Liver (tissue), 9 donors: Measurements from ENCODE around the gene HOMER1. TPM values are rescaled to one million over a fixed set of nuclear protein-coding genes. Genes with fewer than 3 reads are reported as not detected.

Experiments used
- DNase-seq: peaks from one replicate; pipeline ENCODE4 v3.0.0-alpha.2; 2017; ENCODE audit warnings: low spot score
- H3K27ac ChIP-seq, 2 donors: one replicate each; pipeline ENCODE4 v1.7.0; 2013; ENCODE audit warnings: inconsistent platforms in 2 of 2, low read length in 2 of 2, control low read depth in 1 of 2, low read depth in 1 of 2, mild to moderate bottlenecking in 1 of 2
- H3K27me3 ChIP-seq, 4 donors: one replicate each; pipeline versions ENCODE4 v1.6.1 to v1.7.0; 2013; ENCODE audit warnings: low read length in 3 of 4, inconsistent platforms in 1 of 4, mild to moderate bottlenecking in 1 of 4, moderate library complexity in 1 of 4; ENCODE audit not compliant: control insufficient read depth in 4 of 4, insufficient read depth in 4 of 4
- H3K36me3 ChIP-seq, 4 donors: one replicate each; pipeline versions ENCODE4 v1.6.1 to v1.7.0; 2013; ENCODE audit warnings: low read length in 3 of 4, mild to moderate bottlenecking in 3 of 4, low read depth in 1 of 4, moderate library complexity in 1 of 4; ENCODE audit not compliant: control insufficient read depth in 4 of 4, insufficient read depth in 3 of 4
- H3K4me1 ChIP-seq, 4 donors: one replicate each; pipeline versions ENCODE4 v1.6.1 to v1.7.0; 2013; ENCODE audit warnings: low read length in 3 of 4, mild to moderate bottlenecking in 3 of 4, moderate library complexity in 1 of 4; ENCODE audit not compliant: control insufficient read depth in 4 of 4, insufficient read depth in 4 of 4
- H3K4me3 ChIP-seq, 3 donors: one replicate each; pipeline versions ENCODE4 v1.6.1 to v1.7.0; 2013; ENCODE audit warnings: low read length in 3 of 3, control low read depth in 1 of 3, low read depth in 1 of 3, mild to moderate bottlenecking in 1 of 3
- H3K9ac ChIP-seq, 2 donors: one replicate each; pipeline ENCODE4 v1.7.0; 2013; ENCODE audit warnings: low read length in 2 of 2, mild to moderate bottlenecking in 2 of 2, moderate library complexity in 2 of 2, control low read depth in 1 of 2, low read depth in 1 of 2
- H3K9me3 ChIP-seq, 4 donors: one replicate each; pipeline versions ENCODE4 v1.6.1 to v1.7.0; 2013; ENCODE audit warnings: low read length in 3 of 4; ENCODE audit not compliant: control insufficient read depth in 4 of 4
- ATF3 ChIP-seq: IDR thresholded peaks from 2 replicates; pipeline ENCODE4 v1.6.1; 2016; ENCODE audit warnings: antibody characterized with exemption
- EGR1 ChIP-seq, 2 donors: IDR thresholded peaks; 2 replicates each; pipeline ENCODE4 v1.6.1; 2016 to 2018; ENCODE audit warnings: antibody characterized with exemption in 2 of 2, low read depth in 2 of 2
- FOXA1 ChIP-seq: IDR thresholded peaks from 2 replicates; pipeline ENCODE4 v1.6.1; 2016; ENCODE audit warnings: antibody characterized with exemption
- FOXA2 ChIP-seq: IDR thresholded peaks from 2 replicates; pipeline ENCODE4 v1.6.1; 2016; ENCODE audit warnings: antibody characterized with exemption
- GABPA ChIP-seq, 2 donors: IDR thresholded peaks in 1 of 2; conservative IDR thresholded peaks in 1 of 2; 2 replicates each; pipeline ENCODE4 v1.6.1; 2016; ENCODE audit warnings: antibody characterized with exemption in 2 of 2, mild to moderate bottlenecking in 1 of 2, moderate library complexity in 1 of 2
- HNF4A ChIP-seq, 2 donors: conservative IDR thresholded peaks; 2 replicates each; pipeline ENCODE4 v1.6.1; 2016; ENCODE audit warnings: antibody characterized with exemption in 2 of 2, mild to moderate bottlenecking in 2 of 2
- HNF4G ChIP-seq: IDR thresholded peaks from 2 replicates; pipeline ENCODE4 v1.6.1; 2016; ENCODE audit warnings: antibody characterized with exemption
- JUND ChIP-seq, 2 donors: IDR thresholded peaks; 2 replicates each; pipeline ENCODE4 v1.6.1; 2016; ENCODE audit warnings: antibody characterized with exemption in 2 of 2
- MAX ChIP-seq: IDR thresholded peaks from 2 replicates; pipeline ENCODE4 v1.6.1; 2016; ENCODE audit warnings: antibody characterized with exemption
- NR2F2 ChIP-seq: IDR thresholded peaks from 2 replicates; pipeline ENCODE4 v1.6.1; 2016; ENCODE audit warnings: antibody characterized with exemption
- RAD21 ChIP-seq, 2 donors: IDR thresholded peaks; 2 replicates each; pipeline ENCODE4 v1.6.1; 2016; ENCODE audit warnings: antibody characterized with exemption in 2 of 2, mild to moderate bottlenecking in 2 of 2
- RXRA ChIP-seq, 2 donors: IDR thresholded peaks; 2 replicates each; pipeline ENCODE4 v1.6.1; 2017 to 2018; ENCODE audit warnings: antibody characterized with exemption in 2 of 2, mild to moderate bottlenecking in 1 of 2
- SP1 ChIP-seq: IDR thresholded peaks from 2 replicates; pipeline ENCODE4 v1.6.1; 2018; ENCODE audit warnings: antibody characterized with exemption, mild to moderate bottlenecking
- TAF1 ChIP-seq: conservative IDR thresholded peaks from 2 replicates; pipeline ENCODE4 v1.6.1; 2016; ENCODE audit warnings: antibody characterized with exemption, mild to moderate bottlenecking
- YY1 ChIP-seq: IDR thresholded peaks from 2 replicates; pipeline ENCODE4 v1.6.1; 2016; ENCODE audit warnings: antibody characterized with exemption, mild to moderate bottlenecking
- ZBTB33 ChIP-seq: IDR thresholded peaks from 2 replicates; pipeline ENCODE4 v1.6.1; 2016; ENCODE audit warnings: antibody characterized with exemption
- WGBS: extraction: QIAGEN DNeasy Blood & Tissue Kit; methylation state at CpG from one replicate; pipeline ENCODE4 v1.1.7; 2013; 5-methylcytosine and 5-hydroxymethylcytosine counted together
- polyA plus RNA-seq, 2 donors: library from polyadenylated mRNA; stranded (reverse) in 1 of 2; unstranded in 1 of 2; fragments of 200-250 nt in 1 of 2; fragments of >200 nt in 1 of 2; fragmentation: Nextera tagmentation in 1 of 2; extraction: Ambion mirVana in 1 of 2; gene quantifications; one replicate each; pipeline versions ENCODE4 v1.2.1 to v1.2.3, GENCODE V29; 2013 to 2015
- total RNA-seq, 2 donors: library from RNA; depleted of rRNA; stranded (reverse); fragments of >200 nt; gene quantifications; one replicate each; pipeline ENCODE4 v1.2.3, GENCODE V29; 2014
- TF ChIP-seq, protein P1 (sequence below): IDR thresholded peaks from 2 replicates; pipeline ENCODE4 v1.6.1; 2016; ENCODE audit warnings: antibody characterized with exemption, mild to moderate bottlenecking
- donor health status: healthy.
- donor health status: healthy.
- donor health status: healthy.
- donor health status: healthy.
- donor health status: healthy.

The HOMER1 gene
- total and polyA plus RNA-seq, 4 donors: 0.33 to 8.7 (median 1.2) TPM

- DNase-seq: no peak
- no peak for TF ChIP-seq GABPA (IDR thresholded peaks at IDR 0.05 in 1 of 2, conservative IDR thresholded peaks at IDR 0.05 in 1 of 2)
- TF ChIP-seq FOXA2: no peak
- TF ChIP-seq TAF1: no peak
- TF ChIP-seq MAX: no peak
- TF ChIP-seq EGR1 (IDR thresholded peaks at IDR 0.05; ENCODE audit: low read depth in 2 of 2): no peak
- no peak for TF ChIP-seq RXRA (IDR thresholded peaks at IDR 0.05)
- TF ChIP-seq FOXA1: no peak
- TF ChIP-seq NR2F2: no peak
- TF ChIP-seq ATF3: no peak
- TF ChIP-seq HNF4A (conservative IDR thresholded peaks at IDR 0.05): no peak
- TF ChIP-seq ZBTB33: no peak
- TF ChIP-seq RAD21 (IDR thresholded peaks at IDR 0.05): no peak
- TF ChIP-seq, protein P1, sequence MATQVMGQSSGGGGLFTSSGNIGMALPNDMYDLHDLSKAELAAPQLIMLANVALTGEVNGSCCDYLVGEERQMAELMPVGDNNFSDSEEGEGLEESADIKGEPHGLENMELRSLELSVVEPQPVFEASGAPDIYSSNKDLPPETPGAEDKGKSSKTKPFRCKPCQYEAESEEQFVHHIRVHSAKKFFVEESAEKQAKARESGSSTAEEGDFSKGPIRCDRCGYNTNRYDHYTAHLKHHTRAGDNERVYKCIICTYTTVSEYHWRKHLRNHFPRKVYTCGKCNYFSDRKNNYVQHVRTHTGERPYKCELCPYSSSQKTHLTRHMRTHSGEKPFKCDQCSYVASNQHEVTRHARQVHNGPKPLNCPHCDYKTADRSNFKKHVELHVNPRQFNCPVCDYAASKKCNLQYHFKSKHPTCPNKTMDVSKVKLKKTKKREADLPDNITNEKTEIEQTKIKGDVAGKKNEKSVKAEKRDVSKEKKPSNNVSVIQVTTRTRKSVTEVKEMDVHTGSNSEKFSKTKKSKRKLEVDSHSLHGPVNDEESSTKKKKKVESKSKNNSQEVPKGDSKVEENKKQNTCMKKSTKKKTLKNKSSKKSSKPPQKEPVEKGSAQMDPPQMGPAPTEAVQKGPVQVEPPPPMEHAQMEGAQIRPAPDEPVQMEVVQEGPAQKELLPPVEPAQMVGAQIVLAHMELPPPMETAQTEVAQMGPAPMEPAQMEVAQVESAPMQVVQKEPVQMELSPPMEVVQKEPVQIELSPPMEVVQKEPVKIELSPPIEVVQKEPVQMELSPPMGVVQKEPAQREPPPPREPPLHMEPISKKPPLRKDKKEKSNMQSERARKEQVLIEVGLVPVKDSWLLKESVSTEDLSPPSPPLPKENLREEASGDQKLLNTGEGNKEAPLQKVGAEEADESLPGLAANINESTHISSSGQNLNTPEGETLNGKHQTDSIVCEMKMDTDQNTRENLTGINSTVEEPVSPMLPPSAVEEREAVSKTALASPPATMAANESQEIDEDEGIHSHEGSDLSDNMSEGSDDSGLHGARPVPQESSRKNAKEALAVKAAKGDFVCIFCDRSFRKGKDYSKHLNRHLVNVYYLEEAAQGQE: no peak
- no peak for TF ChIP-seq JUND (IDR thresholded peaks at IDR 0.05)
- Histone ChIP-seq H3K4me1 (no peaks in the 10 kb centered on the region), H3K4me3 (no peak overlapping the region), H3K9me3 (no peaks in the 10 kb centered on the region), H3K36me3 (no peaks in the 10 kb centered on the region), H3K9ac (no peak overlapping the region), H3K27me3 (no peaks in the 10 kb centered on the region), H3K27ac (no peak overlapping the region)
- WGBS: 73% methylated on average over 3 of the region's 3 CpGs
Measured at GRCh38 chr5:79562351-79563246, 48.7 kb upstream of the HOMER1 start.

GRCh38 chr5:79561525-79561893 lies 47.6 kb upstream of the HOMER1 start:
- 91% methylated on average over 3 of the region's 3 CpGs for WGBS
- Histone ChIP-seq H3K27me3 (no peaks in the 10 kb centered on the region), H3K36me3 (no peaks in the 10 kb centered on the region), H3K9me3 (no peaks in the 10 kb centered on the region), H3K4me3 (no peak overlapping the region), H3K27ac (no peak overlapping the region), H3K9ac (no peak overlapping the region), H3K4me1 (no peaks in the 10 kb centered on the region)
- DNase-seq: no peak
- TF ChIP-seq SP1 (no peak), JUND (IDR thresholded peaks at IDR 0.05) (no peak), MAX (no peak), FOXA2 (no peak), ATF3 (no peak), FOXA1 (no peak), HNF4G (no peak), EGR1 (IDR thresholded peaks at IDR 0.05; ENCODE audit: low read depth in 2 of 2) (no peak), YY1 (no peak), RAD21 (IDR thresholded peaks at IDR 0.05) (no peak), GABPA (IDR thresholded peaks at IDR 0.05 in 1 of 2, conservative IDR thresholded peaks at IDR 0.05 in 1 of 2) (no peak)
- TF ChIP-seq, protein P1: no peak
